ENCODE data around the gene TUBA1C.

- no peak for TF ChIP-seq ATF2 (IDR thresholded peaks at IDR 0.05; ENCODE audit: low read length)
- no peak for TF ChIP-seq MTA2 (IDR thresholded peaks at IDR 0.05; ENCODE audit: low read depth)
- no peak for TF ChIP-seq CTCF (IDR thresholded peaks at IDR 0.05 in 2 of 3, conservative IDR thresholded peaks at IDR 0.05 in 1 of 3; ENCODE audit: control insufficient read depth in 2 of 3, extremely low read depth in 1 of 3, insufficient read depth in 1 of 3, low read depth in 3 of 3, low read length in 3 of 3)
- no peak for TF ChIP-seq RCOR1 (conservative IDR thresholded peaks at IDR 0.05; ENCODE audit: low read depth, low read length)
- no peak for TF ChIP-seq TARDBP (IDR thresholded peaks at IDR 0.05; ENCODE audit: borderline replicate concordance)
These were observed 32.8 kb downstream of the TUBA1C start for GRCh38 chr12:49297695-49298060.

Measured in GM12878 (cell line).